Measurements from ENCODE around the gene DNAH3.
A peak's percentile ranks its signal among the peaks of the same experiment; 100 is the strongest.

Gene DNAH3

DNA sequence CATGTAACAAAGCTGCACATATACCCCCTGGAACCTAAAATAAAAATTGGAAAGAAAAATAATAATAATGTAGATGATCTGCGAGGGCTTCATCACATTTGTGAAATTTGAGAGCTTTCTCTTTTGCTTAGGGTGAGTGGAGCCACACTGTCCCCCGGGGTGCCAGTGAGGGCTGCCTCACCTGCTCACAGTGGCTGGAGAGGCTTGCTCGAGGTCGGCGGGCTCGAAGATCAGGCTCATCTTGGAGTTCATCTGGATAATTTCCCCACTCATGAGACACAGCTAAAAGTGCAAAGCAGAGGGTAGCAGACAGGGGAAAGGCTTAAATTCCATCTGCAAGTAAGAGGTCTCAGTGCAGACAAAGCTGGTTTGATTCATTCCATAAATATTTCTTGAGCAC is 123.8 kb downstream of the DNAH3 start:
- no peak for DNase-seq (ENCODE audit: low spot score)
- H3K27ac ChIP-seq = no peak overlapping the region
- TF ChIP-seq, protein P1, sequence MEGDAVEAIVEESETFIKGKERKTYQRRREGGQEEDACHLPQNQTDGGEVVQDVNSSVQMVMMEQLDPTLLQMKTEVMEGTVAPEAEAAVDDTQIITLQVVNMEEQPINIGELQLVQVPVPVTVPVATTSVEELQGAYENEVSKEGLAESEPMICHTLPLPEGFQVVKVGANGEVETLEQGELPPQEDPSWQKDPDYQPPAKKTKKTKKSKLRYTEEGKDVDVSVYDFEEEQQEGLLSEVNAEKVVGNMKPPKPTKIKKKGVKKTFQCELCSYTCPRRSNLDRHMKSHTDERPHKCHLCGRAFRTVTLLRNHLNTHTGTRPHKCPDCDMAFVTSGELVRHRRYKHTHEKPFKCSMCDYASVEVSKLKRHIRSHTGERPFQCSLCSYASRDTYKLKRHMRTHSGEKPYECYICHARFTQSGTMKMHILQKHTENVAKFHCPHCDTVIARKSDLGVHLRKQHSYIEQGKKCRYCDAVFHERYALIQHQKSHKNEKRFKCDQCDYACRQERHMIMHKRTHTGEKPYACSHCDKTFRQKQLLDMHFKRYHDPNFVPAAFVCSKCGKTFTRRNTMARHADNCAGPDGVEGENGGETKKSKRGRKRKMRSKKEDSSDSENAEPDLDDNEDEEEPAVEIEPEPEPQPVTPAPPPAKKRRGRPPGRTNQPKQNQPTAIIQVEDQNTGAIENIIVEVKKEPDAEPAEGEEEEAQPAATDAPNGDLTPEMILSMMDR (conservative IDR thresholded peaks at IDR 0.05; ENCODE audit: low read depth) = no peak
- POLR2A ChIA-PET (ENCODE audit: low non-redundant PET) = no interaction called here
- CTCF ChIA-PET = no interaction called here

DNA sequence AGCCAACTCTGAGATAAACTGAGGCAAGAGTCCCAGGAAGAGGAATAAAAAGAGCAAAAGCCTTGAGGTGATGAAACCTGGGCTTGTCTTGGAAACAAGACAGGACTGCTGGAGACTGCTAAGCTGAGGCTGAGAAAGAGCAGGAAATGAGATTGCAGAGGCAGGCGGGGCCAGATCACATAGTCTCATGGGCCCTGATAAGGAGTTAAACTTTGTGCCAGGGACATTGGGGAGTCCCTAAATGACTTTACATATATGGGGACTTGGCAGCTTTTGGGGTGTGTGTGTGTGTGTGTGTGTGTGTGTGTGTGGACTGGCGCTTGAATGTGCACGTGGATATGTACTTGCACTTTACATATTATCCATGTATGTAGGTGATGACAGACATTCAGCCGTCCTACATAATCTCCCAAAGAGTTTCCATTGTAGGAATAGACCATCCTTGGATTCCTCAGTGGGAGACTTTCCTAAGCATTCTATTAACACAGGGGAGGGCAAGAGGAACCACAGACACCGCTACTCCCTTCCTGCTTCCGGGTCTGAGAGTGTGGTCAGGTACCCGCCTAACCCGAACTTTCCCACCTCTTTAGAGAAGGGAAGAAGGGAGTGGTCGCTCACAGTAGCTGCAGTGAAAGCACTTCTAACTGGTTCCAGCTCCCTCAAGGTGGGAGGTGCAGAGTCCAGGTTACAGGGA is 127.0 kb downstream of the DNAH3 start:
- TF ChIP-seq, protein P1 (conservative IDR thresholded peaks at IDR 0.05; ENCODE audit: low read depth) = no peak
- no peak overlapping the region for H3K27ac ChIP-seq
- ChIA-PET POLR2A (ENCODE audit: low non-redundant PET) (no interaction called here), CTCF (no interaction called here)
- no peak for DNase-seq (ENCODE audit: low spot score)

DNA sequence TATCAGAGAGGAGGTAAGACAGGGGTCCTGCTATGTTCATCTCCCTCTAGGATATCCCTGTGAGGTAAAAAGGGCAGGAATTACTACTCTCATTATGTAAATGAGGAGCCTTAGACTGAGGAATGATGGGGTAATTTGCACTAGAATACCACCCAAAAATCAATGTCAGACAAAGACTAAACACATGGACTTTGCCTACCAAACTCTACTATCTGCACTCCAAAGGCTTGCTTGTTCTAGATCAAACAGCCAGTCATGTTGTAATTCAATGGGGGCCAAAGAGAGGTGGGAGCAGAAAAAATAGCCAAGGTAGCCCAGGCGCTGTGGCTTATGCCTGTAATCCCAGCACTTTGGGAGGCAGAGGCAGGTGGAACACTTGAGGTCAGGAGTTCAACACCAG is 129.3 kb downstream of the DNAH3 start:
- no peak for DNase-seq (ENCODE audit: low spot score)
- POLR2A ChIA-PET (ENCODE audit: low non-redundant PET) = no interaction called here
- CTCF ChIA-PET = no interaction called here

DNA sequence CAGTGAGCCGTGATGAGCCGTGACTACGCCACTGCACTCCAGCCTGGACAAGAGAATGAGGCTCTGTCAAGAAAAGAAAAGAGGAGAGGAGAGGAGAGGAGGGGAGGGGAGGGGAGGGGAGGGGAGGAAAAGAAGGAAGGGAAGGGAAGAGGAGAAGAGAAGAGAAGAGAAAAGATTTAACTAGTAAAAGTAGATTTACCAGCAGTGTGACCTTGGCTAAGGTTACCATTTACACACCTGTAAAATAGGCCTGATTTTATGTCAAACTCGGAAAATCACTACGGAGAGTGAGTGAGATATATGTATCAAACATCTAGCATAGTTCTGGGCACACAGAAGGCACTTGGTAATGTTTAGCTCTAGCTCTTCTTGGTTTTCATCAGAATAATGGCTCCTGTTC is 140.8 kb downstream of the DNAH3 start:
- TF ChIP-seq, protein P1 (conservative IDR thresholded peaks at IDR 0.05; ENCODE audit: low read depth) = no peak
- ChIA-PET POLR2A (ENCODE audit: low non-redundant PET) (no interaction called here), CTCF (no interaction called here)
- no peak for DNase-seq (ENCODE audit: low spot score)
- H3K27ac ChIP-seq = no peak overlapping the region

More for the DNA sequence above, 129.3 kb downstream of the DNAH3 start:
- TF ChIP-seq, protein P1 (conservative IDR thresholded peaks at IDR 0.05; ENCODE audit: low read depth) = no peak
- H3K27ac ChIP-seq = no peak overlapping the region

DNA sequence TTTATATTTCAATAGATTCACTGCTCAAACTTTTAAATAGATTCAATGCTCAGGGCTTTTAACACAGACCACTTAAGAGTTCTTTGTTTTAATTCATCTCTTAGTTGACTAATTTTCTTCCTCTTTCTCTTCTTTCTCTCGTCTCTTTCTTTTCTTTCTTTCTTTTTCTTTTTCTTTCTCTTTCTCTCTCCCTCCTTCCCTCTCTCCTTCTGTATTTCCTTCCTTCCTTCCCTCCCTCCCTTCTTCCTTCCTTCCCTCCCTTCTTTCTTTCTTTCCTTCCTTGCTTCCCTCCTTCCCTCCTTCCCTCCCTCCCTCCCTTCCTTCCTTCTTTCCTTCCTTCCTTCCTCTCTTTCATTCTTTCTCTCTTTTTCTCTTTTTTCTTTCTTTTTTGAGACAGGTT is 145.6 kb downstream of the DNAH3 start:
- no peak overlapping the region for H3K27ac ChIP-seq
- ChIA-PET CTCF (no interaction called here), POLR2A (ENCODE audit: low non-redundant PET) (no interaction called here)
- no peak for DNase-seq (ENCODE audit: low spot score)
- TF ChIP-seq, protein P1 (conservative IDR thresholded peaks at IDR 0.05; ENCODE audit: low read depth) = no peak

DNA sequence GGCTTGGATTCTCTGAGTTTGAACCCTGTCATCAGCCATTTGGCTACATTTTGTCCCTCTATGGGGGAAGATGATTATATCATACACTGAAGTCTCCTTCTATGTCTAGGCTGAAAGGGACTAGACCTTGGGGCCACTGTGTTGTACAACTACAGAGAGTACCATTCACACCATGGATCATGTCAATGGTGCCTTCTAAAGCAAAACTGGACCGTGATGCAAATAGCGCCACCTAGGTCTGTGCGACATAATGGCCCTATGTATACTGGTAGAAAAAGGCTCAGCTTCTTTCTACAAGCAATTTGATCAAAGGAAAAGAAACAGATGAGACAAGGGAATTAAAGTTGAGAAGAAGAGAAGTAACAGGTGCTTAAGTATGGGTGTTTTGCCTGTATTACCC is 149.4 kb downstream of the DNAH3 start:
- no peak for DNase-seq (ENCODE audit: low spot score)
- TF ChIP-seq, protein P1 (conservative IDR thresholded peaks at IDR 0.05; ENCODE audit: low read depth) = peak; percentile 16; the same call in 1 of the 2 replicates
- no peak overlapping the region for H3K27ac ChIP-seq
- ChIA-PET POLR2A (ENCODE audit: low non-redundant PET) (interaction anchor here (0.6 kb wide), 1 partner anchor 64 kb away, joined by 3 read pairs; no protein-coding TSS in a partner anchor), CTCF (interaction anchor here (0.6 kb wide), 1 partner anchor 1667 kb away, joined by 3 read pairs; no protein-coding TSS in a partner anchor)
